GM19468 (cell line): ENCODE results near the gene PLCB4.
"Not testable (repeated sequence)": the region's sequence is repeated elsewhere in the genome, so short reads cannot be mapped to it uniquely, and the experiment has no call there.

ENCODE experiments used
- ATAC-seq: cut with Tn5 transposase; IDR thresholded peaks from one replicate; pipeline ENCODE4 v1.9.1; 2021; ENCODE audit warnings: mild to moderate bottlenecking, moderate library complexity, moderate number of reproducible peaks; ENCODE audit not compliant: unreplicated experiment; ENCODE audit errors: extremely low read depth

Gene PLCB4

DNA sequence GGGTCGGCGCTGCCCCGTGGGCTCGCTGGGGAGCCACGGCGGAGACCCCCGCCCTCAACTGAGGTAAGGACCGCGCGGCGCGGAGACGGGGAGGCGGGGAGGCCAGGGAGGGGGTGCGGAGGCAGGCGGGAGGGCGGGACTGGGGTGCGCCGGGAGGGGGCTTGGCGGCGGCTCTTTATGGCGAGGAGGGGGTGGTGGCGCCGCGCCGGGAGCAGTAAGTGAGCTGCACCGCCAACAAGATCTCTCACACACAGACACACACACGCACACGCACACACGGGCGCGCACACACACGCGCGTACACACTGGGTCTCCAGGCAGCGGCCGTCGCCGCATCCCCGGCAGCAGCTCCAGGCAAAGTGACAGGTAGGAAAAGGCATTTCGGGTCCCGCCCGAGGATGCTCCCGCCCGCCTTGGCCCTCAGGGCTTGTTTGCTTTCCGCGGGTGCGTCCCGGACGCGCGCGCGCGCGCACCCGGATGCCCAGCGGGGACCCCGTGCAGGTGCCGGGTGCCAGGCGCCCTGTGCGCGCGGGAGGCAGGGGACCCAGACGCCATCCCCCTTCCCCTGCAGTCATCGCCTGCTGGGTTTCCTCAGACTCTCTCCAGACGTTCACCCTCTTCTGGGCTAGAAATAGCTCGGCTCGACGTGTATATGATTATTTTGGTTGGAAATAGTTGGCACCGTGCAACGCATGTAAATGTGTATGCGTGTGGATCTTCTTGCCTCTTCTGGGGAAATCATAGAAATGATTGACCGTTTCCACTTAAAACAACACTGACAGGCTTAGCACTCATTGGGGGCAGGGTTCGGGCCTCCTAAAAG, at the start of gene PLCB4:
PLCB4 (plus strand) TSS at position 247 of the 823 bp plus-strand sequence. CDS start 238,728 bp downstream, outside the sequence.
- no peak for ATAC-seq

DNA sequence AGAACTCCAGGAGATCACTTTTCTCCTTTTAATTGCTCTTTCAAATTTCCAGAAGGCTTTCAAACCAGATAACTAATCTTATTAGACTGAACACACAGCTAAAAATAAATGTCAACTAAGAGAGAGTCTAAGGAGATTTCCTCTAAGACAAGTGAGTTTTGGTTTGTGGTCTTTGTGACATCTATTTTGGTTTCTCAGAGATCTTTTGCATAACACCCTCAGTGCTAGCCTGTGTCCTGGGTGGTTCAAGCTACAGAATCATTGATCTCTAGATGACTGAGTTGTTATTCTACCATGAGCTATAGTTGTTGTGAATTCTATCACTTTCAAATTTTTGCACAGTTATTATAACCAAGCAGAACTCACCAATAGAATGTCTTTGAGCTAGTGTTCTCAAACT, 49.1 kb upstream of the PLCB4 start:
- no peak for ATAC-seq

DNA sequence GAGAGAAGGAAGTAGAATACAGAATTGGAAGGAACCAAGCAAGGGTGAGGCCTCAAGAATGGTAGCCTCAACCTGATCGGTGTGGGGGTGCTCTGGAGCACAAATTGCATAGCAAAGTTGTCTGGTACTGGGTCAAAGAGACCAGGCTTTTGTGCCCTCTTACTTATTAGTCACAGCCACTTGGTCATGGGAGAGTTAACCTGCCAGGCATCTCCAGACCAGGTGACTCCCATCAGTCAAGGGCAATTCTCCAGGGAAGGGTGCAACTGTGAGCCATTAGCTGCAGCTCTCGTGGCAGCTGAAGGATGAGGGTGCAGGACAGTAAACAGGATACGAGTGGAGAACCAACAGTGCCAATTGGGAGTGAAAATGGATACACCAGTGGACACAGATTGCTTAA, 47.7 kb upstream of the PLCB4 start:
- ATAC-seq = no peak

DNA sequence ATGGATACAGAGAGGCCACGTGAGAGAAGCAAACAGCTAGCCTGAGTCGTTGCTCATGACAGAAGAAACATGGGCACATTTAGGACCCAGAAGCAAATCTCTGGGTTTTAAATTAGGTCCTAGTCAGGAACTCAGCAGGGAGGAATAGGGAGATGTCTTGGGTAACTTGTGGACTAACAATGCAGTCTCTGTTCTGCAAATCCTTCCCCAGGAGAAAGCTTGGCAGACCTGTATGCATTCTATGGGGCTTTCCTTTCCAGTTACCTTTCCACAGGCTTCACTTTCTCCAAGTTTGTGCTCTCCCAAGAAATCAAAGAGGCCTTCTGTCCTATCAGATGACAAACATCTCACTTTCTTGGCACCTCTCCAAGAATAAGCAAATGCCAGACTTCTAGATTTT, 47.2 kb upstream of the PLCB4 start:
- no peak for ATAC-seq

- no peak for ATAC-seq
Observed at GRCh38 chr20:9022376-9022775, 46.5 kb upstream of the PLCB4 start.

DNA sequence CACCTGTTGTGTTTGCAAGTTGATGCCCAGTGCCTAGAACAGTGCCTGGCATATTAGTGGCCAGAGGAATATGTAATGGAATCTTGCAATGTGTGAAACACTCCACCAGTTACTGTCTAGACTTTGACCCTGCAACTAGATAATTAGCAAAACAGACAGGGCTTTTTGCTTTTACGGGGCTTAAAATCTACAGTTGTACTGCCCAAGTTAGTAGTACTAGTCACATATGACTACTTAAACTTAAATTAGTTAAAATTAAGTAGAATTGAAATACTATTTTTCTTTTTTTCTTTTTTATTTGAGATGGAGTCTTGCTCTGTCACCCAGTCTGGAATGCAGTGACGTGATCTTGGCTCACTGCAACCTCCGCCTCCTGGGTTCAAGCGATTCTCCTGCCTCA, 44.3 kb upstream of the PLCB4 start:
- ATAC-seq = no peak

DNA sequence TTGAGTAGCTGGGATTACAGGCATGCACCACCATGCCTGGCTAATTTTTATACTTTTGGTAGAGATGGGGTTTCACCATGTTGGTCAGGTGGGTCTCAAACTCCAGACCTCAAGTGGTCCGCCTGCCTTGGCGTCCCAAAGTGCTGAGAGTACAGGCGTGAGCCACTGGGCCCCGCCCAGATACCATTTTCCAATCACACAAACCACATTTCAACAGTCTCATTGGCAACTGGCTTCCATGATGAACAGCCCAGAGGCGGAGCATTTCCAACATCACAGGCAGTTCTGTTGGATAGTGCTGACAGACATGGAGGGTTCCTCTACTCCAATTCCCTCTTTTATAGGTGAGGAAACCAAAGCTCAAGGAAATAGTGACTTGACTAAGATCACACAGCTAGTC, 43.9 kb upstream of the PLCB4 start:
- no peak for ATAC-seq

DNA sequence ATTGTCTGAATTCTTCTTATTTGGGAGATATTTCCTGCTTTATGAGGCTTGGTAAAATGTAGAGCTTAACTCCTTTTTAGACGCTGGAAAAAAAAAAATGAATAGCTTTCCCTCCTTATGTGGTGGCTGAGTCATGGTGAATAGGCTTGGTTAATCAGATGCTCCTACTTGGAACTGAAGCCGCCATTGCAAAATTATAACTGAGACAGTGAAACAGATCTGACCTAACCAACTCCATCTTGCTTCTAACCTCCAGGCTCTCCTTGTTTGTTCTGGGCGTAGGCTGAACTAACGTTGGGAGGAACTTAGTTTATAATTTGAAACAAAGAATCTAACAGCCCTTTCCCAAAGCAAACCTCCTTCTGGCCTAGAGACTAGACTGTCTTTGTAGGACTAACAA, 43.2 kb upstream of the PLCB4 start:
- ATAC-seq = no peak

GRCh38 chr20:9027626-9028025, 41.3 kb upstream of the PLCB4 start:
- no peak for ATAC-seq

- no peak for ATAC-seq
Observed at GRCh38 chr20:9028419-9028818, 40.5 kb upstream of the PLCB4 start.

GRCh38 chr20:9031991-9032390, 36.9 kb upstream of the PLCB4 start:
- no peak for ATAC-seq

DNA sequence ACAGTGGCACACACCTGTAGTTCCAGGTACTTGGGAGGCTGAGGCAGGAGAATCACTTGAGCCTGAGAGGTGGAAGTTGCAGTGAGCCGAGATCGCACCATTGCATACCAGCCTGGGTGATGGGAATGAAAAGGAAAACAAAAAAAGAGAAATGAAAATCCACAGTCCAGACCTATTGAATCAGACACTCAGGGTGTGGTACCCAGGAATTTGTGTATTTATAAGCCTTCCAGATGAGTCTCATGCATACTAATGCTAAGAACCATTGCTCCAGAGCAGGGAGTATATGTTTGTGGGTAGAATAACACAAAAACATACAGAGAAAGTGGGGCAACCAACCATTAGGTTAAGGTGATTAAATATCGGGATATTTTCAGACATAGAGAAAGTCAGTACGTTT, 36.1 kb upstream of the PLCB4 start:
- ATAC-seq = no peak

GRCh38 chr20:9035126-9035525, 33.8 kb upstream of the PLCB4 start:
- no peak for ATAC-seq

- ATAC-seq = no peak
Observed at GRCh38 chr20:9036593-9036992, 32.3 kb upstream of the PLCB4 start.

DNA sequence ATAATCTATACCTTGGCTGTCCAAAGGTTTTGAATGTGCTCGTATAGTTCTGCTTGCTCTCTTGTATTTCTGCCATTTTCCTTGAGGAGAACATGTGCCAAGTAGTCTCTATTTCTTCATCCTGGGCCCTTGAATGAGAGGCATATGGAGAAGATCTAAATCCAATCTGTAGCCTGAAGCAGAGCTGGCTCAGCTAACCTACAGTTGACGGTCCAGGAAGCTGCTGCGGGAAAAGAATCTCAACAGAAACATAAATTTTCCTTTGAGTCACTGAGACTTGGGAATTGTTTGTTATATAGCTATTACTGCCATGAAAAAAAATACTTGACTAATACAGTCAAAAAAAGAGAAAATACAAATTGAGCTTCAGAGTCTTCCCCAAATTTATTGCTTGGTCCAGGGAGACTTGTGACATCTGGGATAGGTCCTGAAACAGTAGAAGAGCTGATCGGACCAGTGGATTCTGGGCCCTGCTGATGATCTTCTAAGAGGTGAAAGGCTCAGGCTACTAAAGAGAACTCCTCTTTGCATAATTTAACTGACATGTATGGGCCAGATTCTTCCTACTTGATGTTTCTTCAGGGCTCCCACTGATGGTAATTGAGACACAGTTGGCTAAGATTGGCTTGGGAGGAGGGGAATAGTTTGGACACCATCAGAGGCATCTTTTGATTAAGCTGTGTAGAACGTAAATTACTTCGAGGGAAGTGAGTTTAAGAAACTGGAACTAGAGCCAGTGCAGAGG, 29.9 kb upstream of the PLCB4 start:
- ATAC-seq = no peak

DNA sequence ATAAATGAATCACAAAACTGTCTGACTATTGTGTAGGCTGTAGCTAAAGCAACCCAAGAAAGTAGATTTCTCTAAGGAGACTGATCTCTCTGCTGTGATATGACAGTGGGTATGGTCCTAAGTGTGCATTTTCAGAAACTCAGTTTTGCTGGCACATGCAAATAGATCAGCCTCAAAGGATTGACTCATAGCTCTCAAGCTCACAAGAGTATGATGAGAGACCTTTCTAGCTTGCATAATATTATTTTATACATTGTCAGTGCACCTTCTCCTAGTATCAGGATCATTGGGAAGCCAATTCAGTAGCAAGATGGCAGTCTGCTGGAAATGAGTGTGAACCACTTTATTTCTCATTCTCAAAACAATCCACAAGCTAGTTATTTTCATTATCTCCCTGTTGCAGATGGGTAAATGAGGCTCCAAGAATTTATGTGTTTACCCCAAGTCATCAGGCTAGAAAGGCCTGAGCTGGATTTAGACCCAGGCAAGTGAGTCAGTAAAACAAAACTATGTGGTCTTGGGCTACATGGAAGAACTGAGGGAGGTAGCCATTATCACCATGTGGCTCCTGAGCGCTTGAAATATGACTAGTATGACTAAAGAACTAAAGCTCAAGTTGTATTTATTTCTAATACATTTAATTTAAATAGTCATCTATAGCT, 27.9 kb upstream of the PLCB4 start:
- ATAC-seq = no peak

DNA sequence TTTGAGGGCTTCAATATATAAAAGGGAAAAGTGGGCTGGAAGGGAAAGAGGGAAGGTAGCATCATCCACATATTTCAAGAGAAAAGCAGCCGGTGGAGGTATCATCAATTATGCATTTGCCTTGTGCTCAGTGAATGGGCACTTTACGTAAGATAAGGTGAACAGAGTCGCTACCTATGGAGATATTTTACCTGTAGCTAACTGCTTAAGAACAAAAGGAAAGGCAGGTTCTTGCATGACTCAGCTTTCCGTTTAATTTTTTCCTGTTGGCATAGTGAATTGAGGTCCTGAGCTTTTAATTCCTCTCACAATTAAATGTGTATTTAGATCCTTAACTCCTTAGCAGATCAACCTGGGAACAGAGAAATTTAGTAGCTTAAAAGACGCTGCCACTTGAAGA, 25.5 kb upstream of the PLCB4 start:
- no peak for ATAC-seq

- not testable (repeated sequence) for ATAC-seq
Observed at GRCh38 chr20:9047928-9048327, 21.0 kb upstream of the PLCB4 start.

DNA sequence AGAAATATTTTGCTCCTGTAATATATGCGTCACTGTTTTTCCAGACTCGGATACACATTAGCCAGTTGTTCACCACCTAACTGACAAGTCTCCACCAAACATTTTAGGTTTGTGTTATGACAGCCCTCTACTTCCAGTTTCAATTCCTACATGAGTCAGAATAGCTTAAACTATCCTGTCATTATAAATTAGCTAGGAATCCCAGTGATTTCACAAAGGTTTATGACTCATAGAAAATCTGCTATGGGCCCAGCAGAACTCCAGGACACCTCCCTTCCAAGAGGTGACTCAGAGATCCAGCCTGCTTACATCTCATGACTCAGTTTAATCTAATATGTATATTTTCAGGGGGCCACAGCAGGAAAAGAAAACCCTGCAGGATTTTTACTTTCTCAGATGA, 17.4 kb upstream of the PLCB4 start:
- no peak for ATAC-seq

GRCh38 chr20:9052136-9052535, 16.8 kb upstream of the PLCB4 start:
- no peak for ATAC-seq

DNA sequence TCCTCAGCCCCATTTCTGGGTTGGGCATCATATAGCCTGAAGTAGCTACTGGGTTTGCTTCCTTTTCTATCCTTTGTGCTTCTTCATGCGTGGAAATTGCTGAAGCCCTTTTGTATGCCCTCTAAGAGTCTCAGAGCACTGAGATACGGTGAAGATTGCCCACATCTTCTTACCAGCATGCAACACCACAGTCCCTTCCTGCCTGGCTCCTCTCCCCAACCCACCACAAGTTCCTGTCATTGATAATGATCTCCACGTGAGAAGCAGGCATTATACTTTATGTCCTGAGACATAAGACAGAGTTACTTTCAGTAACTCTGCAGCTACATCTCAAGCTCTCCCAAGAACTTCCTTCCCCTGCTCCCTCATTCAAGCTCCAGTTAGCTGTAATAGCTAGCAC, 15.8 kb upstream of the PLCB4 start:
- ATAC-seq = no peak
